Keratinocyte (primary cell): ENCODE measurements around the gene HS3ST1. TPM values are rescaled to one million over a fixed set of nuclear protein-coding genes. Genes with fewer than 3 reads are reported as not detected.

Experiments
- DNase-seq: peaks from one replicate; pipeline ENCODE4 v3.0.0-alpha.2; 2011; ENCODE audit warnings: low read depth, missing footprints, low spot score
- FAIRE-seq: peaks from 2 replicates; lab custom pipeline; 2011; peaks lifted over from hg19 to GRCh38; lab: Jason Lieb, UNC
- H2AFZ ChIP-seq: 2 replicates; pipeline ENCODE4 v1.6.0; 2012; ENCODE audit warnings: low read length, control low read depth, inconsistent platforms; ENCODE audit not compliant: control insufficient read depth
- H3K27ac ChIP-seq: 2 replicates; pipeline ENCODE4 v1.5.1; 2011; ENCODE audit warnings: low read length; ENCODE audit not compliant: control insufficient read depth, insufficient read depth
- H3K27me3 ChIP-seq: 3 replicates; pipeline ENCODE4 v1.6.0; 2011; ENCODE audit warnings: low read length; ENCODE audit not compliant: control insufficient read depth, insufficient read depth; ENCODE audit errors: extremely low read depth
- H3K36me3 ChIP-seq, 2 experiments: 2 replicates in 1 of 2; 3 replicates in 1 of 2; pipeline ENCODE4 v1.5.1; 2011; ENCODE audit warnings: low read length in 2 of 2, mild to moderate bottlenecking in 1 of 2; ENCODE audit not compliant: control insufficient read depth in 2 of 2, insufficient read depth in 2 of 2; ENCODE audit errors: extremely low read depth in 1 of 2
- H3K4me1 ChIP-seq: 3 replicates; pipeline ENCODE4 v1.5.1; 2011; ENCODE audit warnings: low read length; ENCODE audit not compliant: control insufficient read depth, insufficient read depth; ENCODE audit errors: extremely low read depth
- H3K4me2 ChIP-seq: 3 replicates; pipeline ENCODE4 v1.6.0; 2011; ENCODE audit warnings: low read depth, low read length; ENCODE audit not compliant: control insufficient read depth, insufficient read depth; ENCODE audit errors: extremely low read depth
- H3K4me3 ChIP-seq, 3 experiments: fragments of 200-600 bp in 1 of 3; sonication (generic) in 1 of 3; 2 replicates in 2 of 3; 3 replicates in 1 of 3; pipeline ENCODE4 v1.5.1; 2011 to 2016; ENCODE audit warnings: low read length in 3 of 3, mild to moderate bottlenecking in 3 of 3, control low read depth in 2 of 3, inconsistent platforms in 1 of 3, low read depth in 1 of 3, mixed read lengths in 1 of 3, mixed run types in 1 of 3, moderate library complexity in 1 of 3; ENCODE audit not compliant: control insufficient read depth in 2 of 3, insufficient read depth in 2 of 3; ENCODE audit errors: extremely low read depth in 1 of 3
- H3K79me2 ChIP-seq: 2 replicates; pipeline ENCODE4 v1.6.0; 2012; ENCODE audit warnings: low read length; ENCODE audit not compliant: control insufficient read depth, insufficient read depth
- H3K9ac ChIP-seq: 3 replicates; pipeline ENCODE4 v1.6.0; 2011; ENCODE audit warnings: low read length; ENCODE audit not compliant: control insufficient read depth, insufficient read depth; ENCODE audit errors: extremely low read depth
- H3K9me1 ChIP-seq: 3 replicates; pipeline ENCODE4 v1.6.0; 2011; ENCODE audit warnings: low read length; ENCODE audit not compliant: control insufficient read depth, insufficient read depth; ENCODE audit errors: extremely low read depth
- H3K9me3 ChIP-seq: 2 replicates; pipeline ENCODE4 v1.5.1; 2012; ENCODE audit warnings: low read depth, low read length; ENCODE audit not compliant: control insufficient read depth
- H4K20me1 ChIP-seq: 3 replicates; pipeline ENCODE4 v1.6.0; 2011; ENCODE audit warnings: low read length; ENCODE audit not compliant: control insufficient read depth, insufficient read depth; ENCODE audit errors: extremely low read depth
- CTCF ChIP-seq, 3 experiments: IDR thresholded peaks in 1 of 3; conservative IDR thresholded peaks in 1 of 3; optimal IDR thresholded peaks in 1 of 3; 2 replicates in 2 of 3; 3 replicates in 1 of 3; pipeline versions ENCODE3 to v1.5.1; 2011; ENCODE audit warnings: low read length in 3 of 3, mild to moderate bottlenecking in 3 of 3, moderate library complexity in 2 of 3, control low read depth in 1 of 3, inconsistent platforms in 1 of 3; ENCODE audit not compliant: insufficient read depth in 2 of 3; ENCODE audit errors: extremely low read depth in 1 of 3
- EZH2 ChIP-seq: IDR thresholded peaks from one replicate; pipeline ENCODE4 v1.6.1; 2012; ENCODE audit warnings: inconsistent platforms, mild to moderate bottlenecking, low read length, moderate library complexity
- dilution Hi-C: fragments of 300-500 bp; cut with MboI; formaldehyde crosslinking; loops from one replicate; pipeline ENCODE4 v1.7.0; 2020; ENCODE audit warnings: low sequenced_read_pairs; ENCODE audit not compliant: extremely low pct_ligation_motif_present
- polyA plus RNA-seq, 5 experiments: library from polyadenylated mRNA; depleted of rRNA in 3 of 5; stranded (reverse) in 3 of 5; stranded (forward) in 1 of 5; unstranded in 1 of 5; fragments of >200 nt; gene quantifications; 1 replicate in 1 of 5; 2 replicates in 3 of 5; 3 replicates in 1 of 5; pipeline versions ENCODE4 v1.2.1 to v1.2.3, GENCODE V29; 2011 to 2012; ENCODE audit warnings: missing spikeins in 2 of 5, low read depth in 1 of 5, low replicate concordance in 1 of 5

The HS3ST1 gene
- polyA plus RNA-seq, 1 donor (not counting 4 experiments of a cell fraction or from before 2014, with no cell fraction given), result 2.0 TPM

DNA sequence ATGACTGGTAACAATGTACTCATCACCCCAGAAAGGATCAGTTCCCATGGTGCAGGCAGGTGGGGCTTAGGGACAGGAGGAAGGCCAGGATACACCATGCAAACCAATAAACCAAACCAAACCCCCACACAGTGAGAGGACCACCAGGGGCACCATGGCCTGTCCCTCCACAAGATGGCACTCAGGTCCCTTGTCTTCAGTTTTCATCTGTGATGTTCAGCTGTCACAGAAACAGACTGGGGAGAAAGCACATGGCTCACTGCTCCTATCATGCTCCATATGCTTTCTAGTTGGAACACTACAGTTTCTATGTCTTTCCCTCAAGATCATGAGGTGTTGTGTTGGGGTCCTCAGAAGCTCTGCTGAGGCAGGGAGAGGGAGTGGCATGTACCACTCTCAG is 10.1 kb downstream of the HS3ST1 start:
- no peaks in the 10 kb centered on the region for H3K27me3 ChIP-seq
- no peak overlapping the region for H3K27ac ChIP-seq
- DNase-seq, result no peak
- H3K9me3 ChIP-seq, result no peaks in the 10 kb centered on the region
- H4K20me1 ChIP-seq, result no peaks in the 10 kb centered on the region
- H3K4me3 ChIP-seq, result no peak overlapping the region
- no peak overlapping the region for H2AFZ ChIP-seq
- FAIRE-seq, result no peak
- H3K36me3 ChIP-seq, result peaks cover 18 to 19% of the 10 kb centered on the region in 2 experiments
- no peak overlapping the region for H3K4me2 ChIP-seq
- H3K9me1 ChIP-seq, result peaks cover 2% of the 10 kb centered on the region
- TF ChIP-seq EZH2 (no peak), CTCF (optimal IDR thresholded peaks at IDR 0.05 in 1 of 3, IDR thresholded peaks at IDR 0.05 in 1 of 3, conservative IDR thresholded peaks at IDR 0.05 in 1 of 3; ENCODE audit: extremely low read depth in 1 of 3, insufficient read depth in 2 of 3, low read length in 3 of 3) (peak in 1 of 3 experiments; percentile 21)
- no peak overlapping the region for H3K9ac ChIP-seq
- dilution Hi-C loops, result no loop called here
- H3K79me2 ChIP-seq, result peaks cover 95% of the 10 kb centered on the region
- H3K4me1 ChIP-seq, result peaks cover 13% of the 10 kb centered on the region

- H4K20me1 ChIP-seq, result no peaks in the 10 kb centered on the region
- FAIRE-seq (no peak), DNase-seq (no peak)
- TF ChIP-seq CTCF (optimal IDR thresholded peaks at IDR 0.05 in 1 of 3, IDR thresholded peaks at IDR 0.05 in 1 of 3, conservative IDR thresholded peaks at IDR 0.05 in 1 of 3; ENCODE audit: extremely low read depth in 1 of 3, insufficient read depth in 2 of 3, low read length in 3 of 3) (no peak), EZH2 (no peak)
- H3K36me3 ChIP-seq, result peaks cover 16 to 22% of the 10 kb centered on the region in 2 experiments
- H3K9me1 ChIP-seq, result peaks cover 2% of the 10 kb centered on the region
- H3K9ac ChIP-seq, result no peak overlapping the region
- H3K4me3 ChIP-seq, result no peak overlapping the region
- no peak overlapping the region for H2AFZ ChIP-seq
- H3K27ac ChIP-seq, result no peak overlapping the region
- H3K4me2 ChIP-seq, result no peak overlapping the region
- H3K9me3 ChIP-seq, result no peaks in the 10 kb centered on the region
- dilution Hi-C loops, result no loop called here
- peaks cover 10% of the 10 kb centered on the region for H3K4me1 ChIP-seq
- H3K27me3 ChIP-seq, result no peaks in the 10 kb centered on the region
- H3K79me2 ChIP-seq, result peaks cover 96% of the 10 kb centered on the region
These were observed 12.0 kb downstream of the HS3ST1 start for GRCh38 chr4:11416767-11417113.
